ENCODE results near the gene MAGI2. TPM values are rescaled to one million over a fixed set of nuclear protein-coding genes. Genes with fewer than 3 reads are reported as not detected.

The MAGI2 gene
- total RNA-seq, 1 experiment from 2014 or later = 0.56 TPM

- H3K27me3 ChIP-seq = no peaks in the 10 kb centered on the region
- no peak for DNase-seq
- no peak overlapping the region for H3K4me3 ChIP-seq
These were observed 1302.2 kb downstream of the MAGI2 start for GRCh38 chr7:78151229-78151628.

GRCh38 chr7:78149787-78150186 is 1303.7 kb downstream of the MAGI2 start:
- Histone ChIP-seq H3K36me3 (no peaks in the 10 kb centered on the region), H3K9me3 (no peaks in the 10 kb centered on the region), H3K27me3 (no peaks in the 10 kb centered on the region), H3K4me3 (no peak overlapping the region)
- no peak for DNase-seq

More at GRCh38 chr7:78151229-78151628, 1302.2 kb downstream of the MAGI2 start:
- H3K36me3 ChIP-seq = no peaks in the 10 kb centered on the region
- H3K9me3 ChIP-seq = no peaks in the 10 kb centered on the region

DNA sequence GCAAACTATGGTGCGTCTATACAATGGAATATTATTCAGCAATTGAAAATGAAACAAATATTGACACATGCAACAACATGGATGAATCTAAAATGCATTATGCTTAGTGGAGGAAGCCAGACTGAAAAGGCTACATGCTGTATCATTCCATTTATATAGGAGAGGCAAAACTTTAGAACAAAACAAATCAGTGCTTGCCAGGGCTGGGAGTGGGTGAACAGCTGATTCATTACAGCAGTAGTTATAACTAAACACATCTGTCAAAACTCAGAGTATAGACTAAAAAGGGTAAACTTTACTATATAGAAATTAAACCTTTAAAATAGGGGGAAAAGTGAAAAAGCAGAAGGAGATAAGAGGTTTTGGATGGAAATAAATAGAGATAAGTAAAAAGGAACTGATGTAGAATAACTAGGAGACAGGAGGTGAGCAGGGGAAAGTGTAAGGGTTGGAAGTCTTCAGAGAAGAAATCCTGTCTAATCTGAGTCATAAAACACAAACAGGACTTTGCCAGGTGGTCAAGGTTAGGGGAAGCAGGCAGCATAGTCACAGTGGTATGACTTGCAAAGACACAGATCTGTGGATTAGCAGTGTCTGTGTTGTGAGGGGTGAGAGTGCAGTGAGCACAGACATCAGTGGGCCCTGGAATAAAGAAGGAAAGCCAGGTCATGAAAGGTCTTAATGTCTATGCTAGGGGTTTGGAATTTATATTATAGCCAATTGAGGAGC is 1305.1 kb downstream of the MAGI2 start:
- Histone ChIP-seq H3K36me3 (no peaks in the 10 kb centered on the region), H3K9me3 (no peaks in the 10 kb centered on the region), H3K27me3 (no peaks in the 10 kb centered on the region), H3K4me3 (no peak overlapping the region)
- DNase-seq = no peak

DNA sequence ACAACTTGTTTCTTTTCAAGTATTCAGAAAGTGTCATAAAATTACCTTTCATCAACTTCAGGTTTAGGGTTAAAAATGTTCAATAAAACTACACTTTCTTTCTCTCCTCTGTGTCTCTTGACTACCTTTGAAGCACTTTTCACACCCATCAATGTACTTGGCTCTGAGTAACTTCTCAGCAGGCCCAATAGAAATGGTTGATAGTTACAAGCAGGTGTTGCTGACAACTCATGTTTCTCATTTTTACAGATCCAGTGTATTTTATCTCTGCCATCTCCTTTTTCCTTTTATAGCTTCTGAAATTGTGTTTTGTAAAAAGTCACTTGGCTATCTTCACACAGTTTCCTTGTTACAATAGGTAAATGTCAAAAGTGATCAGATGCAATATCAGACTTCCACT is 1306.9 kb downstream of the MAGI2 start:
- no peak for DNase-seq
- H3K4me3 ChIP-seq = no peak overlapping the region
- H3K36me3 ChIP-seq = no peaks in the 10 kb centered on the region
- H3K9me3 ChIP-seq = no peaks in the 10 kb centered on the region
- no peaks in the 10 kb centered on the region for H3K27me3 ChIP-seq

- Histone ChIP-seq H3K4me3 (no peak overlapping the region), H3K27me3 (no peaks in the 10 kb centered on the region), H3K9me3 (no peaks in the 10 kb centered on the region), H3K36me3 (no peaks in the 10 kb centered on the region)
- DNase-seq = no peak
These were observed 1309.8 kb downstream of the MAGI2 start for GRCh38 chr7:78143661-78144060.

GRCh38 chr7:78141522-78142281 is 1311.8 kb downstream of the MAGI2 start:
- DNase-seq = no peak
- no peaks in the 10 kb centered on the region for H3K27me3 ChIP-seq

DNA sequence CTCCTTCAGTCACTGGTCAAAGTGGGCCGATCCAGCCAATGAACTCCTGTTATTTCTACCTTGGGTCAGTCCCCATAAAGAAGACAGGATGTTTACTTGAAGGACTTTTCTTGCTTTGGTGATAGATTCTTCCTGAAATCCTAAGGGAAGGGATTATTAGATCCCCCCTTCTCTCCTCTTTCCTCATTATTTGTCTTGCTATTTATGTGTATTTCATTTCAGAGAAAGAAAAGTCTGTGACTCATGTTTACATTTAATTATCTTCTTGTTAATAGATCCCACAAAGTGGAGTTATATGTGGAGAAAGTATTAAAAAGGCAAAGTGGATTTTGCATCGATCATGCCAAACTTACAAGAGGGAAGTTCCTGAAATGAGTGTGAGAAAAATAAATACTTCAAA is 1313.4 kb downstream of the MAGI2 start:
- H3K36me3 ChIP-seq = no peaks in the 10 kb centered on the region
- H3K27me3 ChIP-seq = no peaks in the 10 kb centered on the region
- DNase-seq = no peak
- H3K9me3 ChIP-seq = no peaks in the 10 kb centered on the region
- H3K4me3 ChIP-seq = no peak overlapping the region

More at GRCh38 chr7:78141522-78142281, 1311.8 kb downstream of the MAGI2 start:
- Histone ChIP-seq H3K4me3 (no peak overlapping the region), H3K36me3 (no peaks in the 10 kb centered on the region), H3K9me3 (no peaks in the 10 kb centered on the region)

GRCh38 chr7:78139335-78139734 is 1314.1 kb downstream of the MAGI2 start:
- H3K36me3 ChIP-seq = no peaks in the 10 kb centered on the region
- H3K4me3 ChIP-seq = no peak overlapping the region
- DNase-seq = no peak
- no peaks in the 10 kb centered on the region for H3K9me3 ChIP-seq
- H3K27me3 ChIP-seq = no peaks in the 10 kb centered on the region

DNA sequence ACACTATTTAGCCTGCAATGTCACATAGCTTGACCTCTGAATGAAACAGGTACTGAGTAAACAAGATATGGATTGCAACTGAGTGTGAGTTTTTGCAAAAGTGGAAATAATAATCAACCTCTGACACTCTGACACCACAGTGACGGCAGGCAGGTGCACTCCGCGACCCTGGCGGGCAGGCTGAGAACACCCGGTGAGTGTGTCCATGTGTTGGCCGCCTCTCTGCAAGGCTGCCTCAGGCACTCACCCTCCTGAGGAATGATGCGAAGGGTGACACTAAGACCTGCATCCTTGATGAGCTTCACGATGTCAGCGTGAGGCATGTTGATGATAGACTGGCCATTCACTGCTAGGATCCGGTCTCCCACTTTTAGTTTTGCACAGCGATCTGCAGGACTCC is 1318.7 kb downstream of the MAGI2 start:
- no peaks in the 10 kb centered on the region for H3K9me3 ChIP-seq
- H3K36me3 ChIP-seq = no peaks in the 10 kb centered on the region
- no peaks in the 10 kb centered on the region for H3K27me3 ChIP-seq
- no peak for DNase-seq
- H3K4me3 ChIP-seq = no peak overlapping the region

- Histone ChIP-seq H3K4me3 (no peak overlapping the region), H3K36me3 (no peaks in the 10 kb centered on the region), H3K27me3 (no peaks in the 10 kb centered on the region), H3K9me3 (no peaks in the 10 kb centered on the region)
- no peak for DNase-seq
These were observed 1319.2 kb downstream of the MAGI2 start for GRCh38 chr7:78134256-78134655.

DNA sequence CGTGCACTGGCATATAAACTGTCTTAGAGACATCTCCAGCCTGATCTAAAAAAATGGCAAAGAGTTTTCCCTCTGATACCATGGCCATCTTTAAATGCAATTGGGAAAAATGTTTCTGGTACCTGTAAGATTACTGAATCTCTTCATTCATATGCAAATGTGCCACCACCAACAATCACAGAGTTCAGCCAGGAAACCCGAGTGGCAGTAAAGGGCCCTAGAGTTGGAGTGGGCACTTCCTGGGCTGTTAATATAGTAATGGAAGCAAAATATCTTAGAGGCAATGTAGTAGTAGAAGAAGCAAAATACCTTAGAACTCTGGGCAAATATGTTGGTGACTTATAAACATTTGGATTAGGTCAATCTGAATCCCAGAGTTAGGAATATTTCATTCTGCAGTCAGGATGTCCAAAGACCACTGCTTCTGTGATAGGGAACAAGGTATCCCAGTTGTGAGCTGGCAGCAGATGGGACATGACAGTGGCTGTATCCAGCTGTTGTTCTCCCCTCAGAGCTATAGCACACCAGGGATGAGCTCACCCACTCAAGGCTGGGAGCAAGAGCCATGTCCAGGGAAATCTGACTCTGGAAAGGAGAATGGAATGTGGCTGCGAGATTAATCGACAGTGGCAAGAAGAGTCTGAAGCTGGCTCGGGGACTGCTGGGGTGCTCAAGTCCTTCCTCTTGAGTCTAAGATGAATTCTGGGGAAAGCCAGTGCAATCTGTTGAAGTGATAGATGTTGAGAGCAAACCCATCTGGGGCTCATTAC is 1322.8 kb downstream of the MAGI2 start:
- DNase-seq = no peak
- Histone ChIP-seq H3K9me3 (no peaks in the 10 kb centered on the region), H3K27me3 (no peaks in the 10 kb centered on the region), H3K4me3 (no peak overlapping the region), H3K36me3 (no peaks in the 10 kb centered on the region)

DNA sequence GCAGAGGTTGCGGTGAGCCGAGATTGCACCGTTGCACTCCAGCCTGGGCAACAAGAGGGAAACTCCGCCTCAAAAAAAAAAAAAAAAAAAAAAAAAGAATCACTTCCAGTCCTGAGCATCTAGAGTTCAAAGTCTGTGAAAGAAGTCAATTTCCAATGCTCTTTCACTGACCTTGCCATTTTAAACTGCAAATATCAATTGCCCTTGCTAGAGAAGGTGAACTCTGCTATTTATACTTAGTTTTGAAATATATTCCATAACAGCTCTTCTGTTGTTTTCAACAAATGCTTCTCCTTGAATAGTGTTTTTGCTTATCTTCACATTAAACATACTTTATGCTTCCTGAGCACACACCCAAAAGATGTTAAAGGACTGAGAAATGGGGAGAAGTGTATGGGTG is 1323.6 kb downstream of the MAGI2 start:
- Histone ChIP-seq H3K27me3 (no peaks in the 10 kb centered on the region), H3K36me3 (no peaks in the 10 kb centered on the region), H3K9me3 (no peaks in the 10 kb centered on the region), H3K4me3 (no peak overlapping the region)
- DNase-seq = no peak

GRCh38 chr7:78127009-78127408 is 1326.5 kb downstream of the MAGI2 start:
- no peak overlapping the region for H3K4me3 ChIP-seq
- H3K36me3 ChIP-seq = no peaks in the 10 kb centered on the region
- H3K27me3 ChIP-seq = no peaks in the 10 kb centered on the region
- no peaks in the 10 kb centered on the region for H3K9me3 ChIP-seq
- DNase-seq = no peak

- Histone ChIP-seq H3K27me3 (no peaks in the 10 kb centered on the region), H3K9me3 (no peaks in the 10 kb centered on the region), H3K4me3 (no peak overlapping the region), H3K36me3 (no peaks in the 10 kb centered on the region)
- DNase-seq = no peak
These were observed 1327.6 kb downstream of the MAGI2 start for GRCh38 chr7:78125884-78126283.

- DNase-seq = no peak
- no peaks in the 10 kb centered on the region for H3K9me3 ChIP-seq
- H3K27me3 ChIP-seq = no peaks in the 10 kb centered on the region
- no peaks in the 10 kb centered on the region for H3K36me3 ChIP-seq
- H3K4me3 ChIP-seq = no peak overlapping the region
These were observed 1329.3 kb downstream of the MAGI2 start for GRCh38 chr7:78124216-78124615.

- Histone ChIP-seq H3K9me3 (no peaks in the 10 kb centered on the region), H3K36me3 (no peaks in the 10 kb centered on the region), H3K4me3 (no peak overlapping the region), H3K27me3 (no peaks in the 10 kb centered on the region)
- no peak for DNase-seq
These were observed 1331.6 kb downstream of the MAGI2 start for GRCh38 chr7:78121888-78122287.

- DNase-seq = no peak
- Histone ChIP-seq H3K27me3 (no peaks in the 10 kb centered on the region), H3K4me3 (no peak overlapping the region), H3K9me3 (no peaks in the 10 kb centered on the region), H3K36me3 (no peaks in the 10 kb centered on the region)
These were observed 1335.0 kb downstream of the MAGI2 start for GRCh38 chr7:78118470-78118869.
